ENCODE data around the gene A4GALT. TPM values are rescaled to one million over a fixed set of nuclear protein-coding genes. Genes with fewer than 3 reads are reported as not detected.

The A4GALT gene
- total RNA-seq, 1 experiment from 2014 or later = 22.1 TPM

DNA sequence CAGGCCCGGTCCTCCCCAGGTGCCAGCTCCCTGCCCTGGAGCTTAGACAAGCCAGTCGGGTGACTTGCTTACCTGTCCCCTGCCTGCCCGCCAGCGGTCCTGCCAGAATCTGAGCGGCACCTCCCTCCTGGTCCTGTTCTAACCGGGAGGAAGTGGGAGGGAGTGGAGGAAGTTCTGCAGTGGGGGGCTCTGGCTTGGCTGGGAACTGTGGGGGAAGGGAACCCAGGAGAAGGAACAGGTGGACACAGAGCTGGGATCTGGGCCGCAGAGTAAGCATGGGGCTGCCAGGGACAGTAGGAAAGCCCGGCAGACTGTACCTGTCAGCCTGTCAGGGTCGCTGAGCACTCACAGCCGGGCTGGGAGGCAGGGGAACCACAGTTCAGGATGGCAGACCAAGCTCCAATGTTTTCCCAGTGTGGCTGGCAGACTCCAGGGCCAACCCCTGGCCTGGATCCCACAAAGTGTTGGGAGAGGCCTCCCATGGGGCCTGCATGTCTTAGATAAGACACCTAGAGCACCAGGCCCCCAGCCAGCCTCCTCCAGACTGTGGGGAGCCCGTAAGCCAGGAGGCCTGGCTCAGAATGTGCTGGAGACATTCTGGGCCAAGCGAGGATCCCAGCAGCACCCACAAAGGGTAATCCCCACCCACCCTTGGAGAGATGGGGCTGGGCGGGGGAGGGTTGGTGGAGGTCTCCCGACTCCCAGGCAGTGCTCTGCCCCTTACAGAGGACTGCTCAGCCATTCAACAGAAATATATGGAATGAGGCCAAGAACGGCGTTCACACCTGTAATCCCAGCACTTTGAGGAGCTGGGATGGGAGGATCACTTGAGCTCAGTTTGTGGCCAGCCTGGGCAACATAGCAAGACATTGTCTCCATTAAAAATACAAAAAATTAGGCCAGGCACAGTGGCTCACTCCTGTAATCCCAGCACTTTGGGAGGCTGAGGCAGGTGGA lies 73.8 kb downstream of the A4GALT start:
- POLR2A ChIA-PET = interaction anchor here (0.6 kb wide), 1 partner anchor 129 kb away, joined by 3 read pairs; no protein-coding TSS in a partner anchor
- no peaks in the 10 kb centered on the region; the same call in 1 of the 2 replicates for H3K27me3 Mint-ChIP-seq (ENCODE audit: low read depth)
- CTCF ChIA-PET = interaction anchor here (1.9 kb wide), 1 partner anchor 25 kb away, joined by 8 read pairs; no protein-coding TSS in a partner anchor
- peaks cover 29% of the 10 kb centered on the region for H3K4me1 Mint-ChIP-seq
- H3K36me3 Mint-ChIP-seq = no peaks in the 10 kb centered on the region
- no peaks in the 10 kb centered on the region for H3K9me3 Mint-ChIP-seq
- ATAC-seq = no peak
- peak overlapping the region; percentile 45; the same call in 1 of the 2 replicates for H3K27ac Mint-ChIP-seq
- no peak for DNase-seq (ENCODE audit: low spot score)
- H3K4me3 Mint-ChIP-seq = peak overlapping the region; percentile 94
- TF ChIP-seq, protein P1, sequence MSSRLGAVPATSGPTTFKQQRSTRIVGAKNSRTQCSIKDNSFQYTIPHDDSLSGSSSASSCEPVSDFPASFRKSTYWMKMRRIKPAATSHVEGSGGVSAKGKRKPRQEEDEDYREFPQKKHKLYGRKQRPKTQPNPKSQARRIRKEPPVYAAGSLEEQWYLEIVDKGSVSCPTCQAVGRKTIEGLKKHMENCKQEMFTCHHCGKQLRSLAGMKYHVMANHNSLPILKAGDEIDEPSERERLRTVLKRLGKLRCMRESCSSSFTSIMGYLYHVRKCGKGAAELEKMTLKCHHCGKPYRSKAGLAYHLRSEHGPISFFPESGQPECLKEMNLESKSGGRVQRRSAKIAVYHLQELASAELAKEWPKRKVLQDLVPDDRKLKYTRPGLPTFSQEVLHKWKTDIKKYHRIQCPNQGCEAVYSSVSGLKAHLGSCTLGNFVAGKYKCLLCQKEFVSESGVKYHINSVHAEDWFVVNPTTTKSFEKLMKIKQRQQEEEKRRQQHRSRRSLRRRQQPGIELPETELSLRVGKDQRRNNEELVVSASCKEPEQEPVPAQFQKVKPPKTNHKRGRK (CRISPR knock-in tag; IDR thresholded peaks at IDR 0.05; ENCODE audit: borderline replicate concordance) = no peak
- TF ChIP-seq NFYB (CRISPR knock-in tag; conservative IDR thresholded peaks at IDR 0.05; ENCODE audit: low read depth) = no peak
- no peak for TF ChIP-seq FOXK1 (CRISPR knock-in tag; IDR thresholded peaks at IDR 0.05)
- TF ChIP-seq RELA (CRISPR knock-in tag; IDR thresholded peaks at IDR 0.05; ENCODE audit: borderline replicate concordance) = no peak
- TF ChIP-seq ZNF263 (CRISPR knock-in tag; IDR thresholded peaks at IDR 0.05; ENCODE audit: low read depth) = no peak
- no peak for TF ChIP-seq SOX15 (CRISPR knock-in tag; IDR thresholded peaks at IDR 0.05)
- TF ChIP-seq, protein P2, sequence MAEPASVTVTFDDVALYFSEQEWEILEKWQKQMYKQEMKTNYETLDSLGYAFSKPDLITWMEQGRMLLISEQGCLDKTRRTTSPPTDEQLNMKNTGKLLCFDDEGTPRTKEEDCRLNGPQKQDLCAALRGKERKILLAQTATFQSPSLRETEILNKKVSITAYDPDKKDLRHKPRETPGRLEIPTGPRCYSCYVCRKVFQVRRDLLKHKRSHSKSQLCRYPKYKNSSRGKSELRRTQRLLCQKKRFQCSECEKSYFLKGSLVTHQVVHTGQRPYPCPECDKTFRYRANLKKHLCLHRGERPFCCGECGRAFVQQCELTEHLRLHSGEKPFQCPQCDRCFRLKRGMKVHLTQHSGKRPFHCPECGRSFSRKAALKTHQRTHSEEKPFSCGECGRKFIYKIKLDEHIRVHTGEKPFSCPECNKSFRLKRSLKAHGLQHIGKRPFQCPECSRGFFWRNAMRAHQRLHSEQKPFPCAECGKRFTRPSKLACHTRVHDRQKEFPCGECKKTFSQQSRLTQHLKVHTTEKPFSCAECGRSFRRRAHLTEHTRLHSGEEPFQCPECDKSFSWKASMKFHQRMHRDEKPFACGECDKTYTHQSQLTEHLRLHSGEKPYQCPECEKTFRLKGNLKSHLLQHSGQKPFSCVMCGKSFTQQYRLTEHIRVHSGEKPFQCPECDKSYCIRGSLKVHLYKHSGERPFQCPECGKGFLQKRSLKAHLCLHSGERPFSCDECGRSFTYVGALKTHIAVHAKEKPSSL (CRISPR knock-in tag; conservative IDR thresholded peaks at IDR 0.05) = no peak
- TF ChIP-seq, protein P3, sequence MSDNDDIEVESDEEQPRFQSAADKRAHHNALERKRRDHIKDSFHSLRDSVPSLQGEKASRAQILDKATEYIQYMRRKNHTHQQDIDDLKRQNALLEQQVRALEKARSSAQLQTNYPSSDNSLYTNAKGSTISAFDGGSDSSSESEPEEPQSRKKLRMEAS (CRISPR knock-in tag; IDR thresholded peaks at IDR 0.05) = no peak
- TF ChIP-seq, protein P4, sequence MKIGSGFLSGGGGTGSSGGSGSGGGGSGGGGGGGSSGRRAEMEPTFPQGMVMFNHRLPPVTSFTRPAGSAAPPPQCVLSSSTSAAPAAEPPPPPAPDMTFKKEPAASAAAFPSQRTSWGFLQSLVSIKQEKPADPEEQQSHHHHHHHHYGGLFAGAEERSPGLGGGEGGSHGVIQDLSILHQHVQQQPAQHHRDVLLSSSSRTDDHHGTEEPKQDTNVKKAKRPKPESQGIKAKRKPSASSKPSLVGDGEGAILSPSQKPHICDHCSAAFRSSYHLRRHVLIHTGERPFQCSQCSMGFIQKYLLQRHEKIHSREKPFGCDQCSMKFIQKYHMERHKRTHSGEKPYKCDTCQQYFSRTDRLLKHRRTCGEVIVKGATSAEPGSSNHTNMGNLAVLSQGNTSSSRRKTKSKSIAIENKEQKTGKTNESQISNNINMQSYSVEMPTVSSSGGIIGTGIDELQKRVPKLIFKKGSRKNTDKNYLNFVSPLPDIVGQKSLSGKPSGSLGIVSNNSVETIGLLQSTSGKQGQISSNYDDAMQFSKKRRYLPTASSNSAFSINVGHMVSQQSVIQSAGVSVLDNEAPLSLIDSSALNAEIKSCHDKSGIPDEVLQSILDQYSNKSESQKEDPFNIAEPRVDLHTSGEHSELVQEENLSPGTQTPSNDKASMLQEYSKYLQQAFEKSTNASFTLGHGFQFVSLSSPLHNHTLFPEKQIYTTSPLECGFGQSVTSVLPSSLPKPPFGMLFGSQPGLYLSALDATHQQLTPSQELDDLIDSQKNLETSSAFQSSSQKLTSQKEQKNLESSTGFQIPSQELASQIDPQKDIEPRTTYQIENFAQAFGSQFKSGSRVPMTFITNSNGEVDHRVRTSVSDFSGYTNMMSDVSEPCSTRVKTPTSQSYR (CRISPR knock-in tag; IDR thresholded peaks at IDR 0.05) = no peak
- TF ChIP-seq, protein P5, sequence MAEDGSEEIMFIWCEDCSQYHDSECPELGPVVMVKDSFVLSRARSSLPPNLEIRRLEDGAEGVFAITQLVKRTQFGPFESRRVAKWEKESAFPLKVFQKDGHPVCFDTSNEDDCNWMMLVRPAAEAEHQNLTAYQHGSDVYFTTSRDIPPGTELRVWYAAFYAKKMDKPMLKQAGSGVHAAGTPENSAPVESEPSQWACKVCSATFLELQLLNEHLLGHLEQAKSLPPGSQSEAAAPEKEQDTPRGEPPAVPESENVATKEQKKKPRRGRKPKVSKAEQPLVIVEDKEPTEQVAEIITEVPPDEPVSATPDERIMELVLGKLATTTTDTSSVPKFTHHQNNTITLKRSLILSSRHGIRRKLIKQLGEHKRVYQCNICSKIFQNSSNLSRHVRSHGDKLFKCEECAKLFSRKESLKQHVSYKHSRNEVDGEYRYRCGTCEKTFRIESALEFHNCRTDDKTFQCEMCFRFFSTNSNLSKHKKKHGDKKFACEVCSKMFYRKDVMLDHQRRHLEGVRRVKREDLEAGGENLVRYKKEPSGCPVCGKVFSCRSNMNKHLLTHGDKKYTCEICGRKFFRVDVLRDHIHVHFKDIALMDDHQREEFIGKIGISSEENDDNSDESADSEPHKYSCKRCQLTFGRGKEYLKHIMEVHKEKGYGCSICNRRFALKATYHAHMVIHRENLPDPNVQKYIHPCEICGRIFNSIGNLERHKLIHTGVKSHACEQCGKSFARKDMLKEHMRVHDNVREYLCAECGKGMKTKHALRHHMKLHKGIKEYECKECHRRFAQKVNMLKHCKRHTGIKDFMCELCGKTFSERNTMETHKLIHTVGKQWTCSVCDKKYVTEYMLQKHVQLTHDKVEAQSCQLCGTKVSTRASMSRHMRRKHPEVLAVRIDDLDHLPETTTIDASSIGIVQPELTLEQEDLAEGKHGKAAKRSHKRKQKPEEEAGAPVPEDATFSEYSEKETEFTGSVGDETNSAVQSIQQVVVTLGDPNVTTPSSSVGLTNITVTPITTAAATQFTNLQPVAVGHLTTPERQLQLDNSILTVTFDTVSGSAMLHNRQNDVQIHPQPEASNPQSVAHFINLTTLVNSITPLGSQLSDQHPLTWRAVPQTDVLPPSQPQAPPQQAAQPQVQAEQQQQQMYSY (CRISPR knock-in tag; IDR thresholded peaks at IDR 0.05) = no peak
- TF ChIP-seq NFATC4 (CRISPR knock-in tag; IDR thresholded peaks at IDR 0.05) = no peak
- TF ChIP-seq, protein P6, sequence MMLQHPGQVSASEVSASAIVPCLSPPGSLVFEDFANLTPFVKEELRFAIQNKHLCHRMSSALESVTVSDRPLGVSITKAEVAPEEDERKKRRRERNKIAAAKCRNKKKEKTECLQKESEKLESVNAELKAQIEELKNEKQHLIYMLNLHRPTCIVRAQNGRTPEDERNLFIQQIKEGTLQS (CRISPR knock-in tag; conservative IDR thresholded peaks at IDR 0.05) = no peak
- TF ChIP-seq, protein P7, sequence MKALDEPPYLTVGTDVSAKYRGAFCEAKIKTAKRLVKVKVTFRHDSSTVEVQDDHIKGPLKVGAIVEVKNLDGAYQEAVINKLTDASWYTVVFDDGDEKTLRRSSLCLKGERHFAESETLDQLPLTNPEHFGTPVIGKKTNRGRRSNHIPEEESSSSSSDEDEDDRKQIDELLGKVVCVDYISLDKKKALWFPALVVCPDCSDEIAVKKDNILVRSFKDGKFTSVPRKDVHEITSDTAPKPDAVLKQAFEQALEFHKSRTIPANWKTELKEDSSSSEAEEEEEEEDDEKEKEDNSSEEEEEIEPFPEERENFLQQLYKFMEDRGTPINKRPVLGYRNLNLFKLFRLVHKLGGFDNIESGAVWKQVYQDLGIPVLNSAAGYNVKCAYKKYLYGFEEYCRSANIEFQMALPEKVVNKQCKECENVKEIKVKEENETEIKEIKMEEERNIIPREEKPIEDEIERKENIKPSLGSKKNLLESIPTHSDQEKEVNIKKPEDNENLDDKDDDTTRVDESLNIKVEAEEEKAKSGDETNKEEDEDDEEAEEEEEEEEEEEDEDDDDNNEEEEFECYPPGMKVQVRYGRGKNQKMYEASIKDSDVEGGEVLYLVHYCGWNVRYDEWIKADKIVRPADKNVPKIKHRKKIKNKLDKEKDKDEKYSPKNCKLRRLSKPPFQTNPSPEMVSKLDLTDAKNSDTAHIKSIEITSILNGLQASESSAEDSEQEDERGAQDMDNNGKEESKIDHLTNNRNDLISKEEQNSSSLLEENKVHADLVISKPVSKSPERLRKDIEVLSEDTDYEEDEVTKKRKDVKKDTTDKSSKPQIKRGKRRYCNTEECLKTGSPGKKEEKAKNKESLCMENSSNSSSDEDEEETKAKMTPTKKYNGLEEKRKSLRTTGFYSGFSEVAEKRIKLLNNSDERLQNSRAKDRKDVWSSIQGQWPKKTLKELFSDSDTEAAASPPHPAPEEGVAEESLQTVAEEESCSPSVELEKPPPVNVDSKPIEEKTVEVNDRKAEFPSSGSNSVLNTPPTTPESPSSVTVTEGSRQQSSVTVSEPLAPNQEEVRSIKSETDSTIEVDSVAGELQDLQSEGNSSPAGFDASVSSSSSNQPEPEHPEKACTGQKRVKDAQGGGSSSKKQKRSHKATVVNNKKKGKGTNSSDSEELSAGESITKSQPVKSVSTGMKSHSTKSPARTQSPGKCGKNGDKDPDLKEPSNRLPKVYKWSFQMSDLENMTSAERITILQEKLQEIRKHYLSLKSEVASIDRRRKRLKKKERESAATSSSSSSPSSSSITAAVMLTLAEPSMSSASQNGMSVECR (CRISPR knock-in tag; IDR thresholded peaks at IDR 0.05; ENCODE audit: borderline replicate concordance) = no peak
- TF ChIP-seq, protein P8, sequence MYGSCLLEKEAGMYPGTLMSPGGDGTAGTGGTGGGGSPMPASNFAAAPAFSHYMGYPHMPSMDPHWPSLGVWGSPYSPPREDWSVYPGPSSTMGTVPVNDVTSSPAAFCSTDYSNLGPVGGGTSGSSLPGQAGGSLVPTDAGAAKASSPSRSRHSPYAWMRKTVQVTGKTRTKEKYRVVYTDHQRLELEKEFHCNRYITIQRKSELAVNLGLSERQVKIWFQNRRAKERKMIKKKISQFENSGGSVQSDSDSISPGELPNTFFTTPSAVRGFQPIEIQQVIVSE (CRISPR knock-in tag; IDR thresholded peaks at IDR 0.05; ENCODE audit: borderline replicate concordance) = no peak
- TF ChIP-seq FOXJ3 (CRISPR knock-in tag; IDR thresholded peaks at IDR 0.05; ENCODE audit: borderline replicate concordance) = no peak
- TF ChIP-seq TCF7 (CRISPR knock-in tag; IDR thresholded peaks at IDR 0.05; ENCODE audit: low read depth) = no peak
- TF ChIP-seq, protein P9, sequence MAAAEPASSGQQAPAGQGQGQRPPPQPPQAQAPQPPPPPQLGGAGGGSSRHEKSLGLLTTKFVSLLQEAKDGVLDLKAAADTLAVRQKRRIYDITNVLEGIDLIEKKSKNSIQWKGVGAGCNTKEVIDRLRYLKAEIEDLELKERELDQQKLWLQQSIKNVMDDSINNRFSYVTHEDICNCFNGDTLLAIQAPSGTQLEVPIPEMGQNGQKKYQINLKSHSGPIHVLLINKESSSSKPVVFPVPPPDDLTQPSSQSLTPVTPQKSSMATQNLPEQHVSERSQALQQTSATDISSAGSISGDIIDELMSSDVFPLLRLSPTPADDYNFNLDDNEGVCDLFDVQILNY (CRISPR knock-in tag; IDR thresholded peaks at IDR 0.05) = no peak

Measured in WTC11 (cell line).